ENCODE results near the gene EXOC3L4. TPM values are rescaled to one million over a fixed set of nuclear protein-coding genes. Genes with fewer than 3 reads are reported as not detected.

EXOC3L4 gene
- total RNA-seq, 1 donor from 2014 or later = 22.9 TPM

DNA sequence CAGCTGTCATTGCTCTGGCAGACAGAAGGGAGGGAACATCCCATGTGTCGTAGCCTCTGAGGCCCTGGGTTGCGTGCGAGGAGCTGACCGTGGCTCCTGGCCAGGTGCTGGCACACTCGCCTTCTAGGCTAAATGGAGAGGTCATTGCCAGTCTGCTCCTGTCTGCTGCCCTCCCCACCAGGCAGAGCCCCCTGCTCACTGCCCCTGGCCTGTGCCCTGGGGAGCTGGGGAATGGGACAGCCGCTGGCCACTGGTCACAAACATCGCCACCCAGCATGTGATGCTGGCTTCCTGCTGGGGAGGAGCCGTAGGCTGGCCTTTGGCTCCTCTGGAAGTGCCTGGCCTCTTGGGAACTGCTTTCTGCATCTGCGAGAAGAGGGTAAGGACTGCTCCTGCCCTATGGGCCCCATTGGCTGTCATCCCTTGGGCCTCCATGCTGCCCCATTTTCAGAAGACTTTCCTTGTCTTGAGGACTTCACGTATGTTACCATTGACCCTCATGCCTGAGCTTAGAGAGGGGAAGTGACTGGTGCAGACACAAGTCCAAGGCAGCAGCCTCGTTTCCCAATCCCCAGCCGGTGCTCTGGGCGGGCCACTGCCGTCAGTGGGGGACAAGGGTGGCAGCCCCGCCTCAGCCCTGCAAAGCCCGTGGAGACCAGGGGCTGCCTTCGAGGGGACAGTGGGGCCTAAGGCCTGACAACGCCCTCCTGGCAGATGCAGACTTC is 26.8 kb downstream of the EXOC3L4 start:
- DNase-seq (ENCODE audit: low spot score) = peak; percentile 63

DNA sequence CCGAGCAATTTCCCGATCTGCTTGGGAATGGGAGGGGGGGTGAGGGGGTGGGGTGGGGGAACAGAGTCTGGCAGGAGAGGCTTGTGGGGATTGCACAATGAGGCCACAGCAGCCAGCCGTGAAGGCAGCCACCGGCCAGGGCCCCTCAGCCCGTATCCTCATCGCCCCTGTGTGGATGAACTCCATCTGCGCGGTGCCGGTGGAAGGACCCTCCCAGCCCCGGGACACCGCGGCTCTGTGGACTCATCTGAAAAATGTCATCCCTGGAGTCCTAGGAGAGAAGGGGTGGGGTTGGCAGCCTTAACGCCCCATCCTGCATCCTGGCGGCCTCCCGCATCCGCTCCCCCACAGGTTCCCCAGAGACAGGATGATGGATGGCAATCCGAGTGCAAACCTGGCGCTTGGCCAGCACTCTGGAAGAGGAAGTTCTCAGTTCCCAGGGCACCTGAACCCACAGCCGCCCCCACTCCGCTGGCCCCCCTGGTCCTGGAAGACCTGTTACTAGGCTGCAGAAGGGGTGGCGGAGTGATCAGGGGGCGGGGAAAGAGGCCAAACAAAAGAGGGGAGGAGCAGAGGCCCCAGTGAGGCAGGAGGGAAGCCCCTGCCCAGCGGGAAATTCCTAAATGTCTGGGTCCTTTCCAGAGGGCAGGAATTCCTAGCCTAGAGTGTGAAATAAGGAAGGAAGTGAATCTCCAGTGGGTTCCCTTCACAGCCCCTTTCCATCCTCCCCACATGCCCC is 27.5 kb downstream of the EXOC3L4 start:
- DNase-seq (ENCODE audit: low spot score) = peak; percentile 87

DNA sequence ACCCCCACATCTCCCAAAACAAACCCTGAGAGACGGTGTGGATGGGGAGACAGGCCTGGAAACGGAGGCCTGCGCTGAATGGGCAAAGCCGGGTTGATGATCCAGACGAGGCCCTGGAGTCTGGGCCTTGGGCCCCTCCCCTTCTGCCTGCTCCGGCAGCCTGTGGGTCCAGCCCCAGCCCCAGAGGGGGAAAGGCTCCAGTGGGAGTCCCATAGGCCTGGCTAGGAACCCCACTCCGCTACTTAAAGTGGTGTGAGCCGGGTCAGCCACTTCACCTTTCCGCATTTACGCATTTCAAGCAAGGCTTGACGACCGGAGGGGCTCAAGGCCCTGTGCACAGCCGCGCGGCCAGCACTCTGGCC is 28.0 kb downstream of the EXOC3L4 start:
- DNase-seq (ENCODE audit: low spot score) = no peak

DNA sequence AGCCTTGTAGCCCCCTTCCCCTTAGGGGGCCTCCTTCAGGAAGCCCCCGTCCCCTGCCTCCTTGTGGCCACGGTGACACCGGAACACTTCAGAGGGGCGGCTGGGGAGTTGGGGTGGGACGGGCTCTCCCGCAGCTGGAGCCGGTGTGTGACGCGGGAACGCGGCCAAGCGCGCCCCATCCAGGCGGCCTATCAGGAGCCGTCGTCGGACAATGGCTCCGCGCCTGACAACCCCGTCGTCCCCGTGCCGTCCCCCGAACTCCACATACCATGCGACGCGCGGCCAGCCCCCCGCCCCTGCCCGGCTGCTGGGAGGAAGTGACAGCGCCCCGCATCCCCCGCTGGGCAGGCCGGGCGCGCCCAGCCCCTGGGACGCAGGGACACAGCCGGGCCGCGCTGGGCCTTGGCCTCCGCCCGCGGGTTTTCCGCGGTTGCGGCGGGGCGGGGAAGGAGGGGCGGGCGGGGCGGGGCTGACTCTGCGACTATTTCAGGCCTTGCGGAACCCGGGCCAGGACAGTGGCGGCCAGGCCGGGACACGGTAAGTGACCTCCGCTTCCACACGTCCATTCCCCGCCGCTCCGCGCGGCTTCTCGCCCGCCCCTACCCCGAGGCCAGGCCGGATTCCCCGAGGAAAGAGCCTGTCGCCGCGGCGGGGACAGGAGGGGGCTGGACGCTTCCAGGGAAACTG is 28.6 kb downstream of the EXOC3L4 start, which contains the start of gene TNFAIP2:
TNFAIP2 (plus strand) TSS at position 515 of the 687 bp plus-strand sequence. CDS start 2,997 bp downstream, outside the sequence.
- DNase-seq (ENCODE audit: low spot score) = peak; percentile 54

DNA sequence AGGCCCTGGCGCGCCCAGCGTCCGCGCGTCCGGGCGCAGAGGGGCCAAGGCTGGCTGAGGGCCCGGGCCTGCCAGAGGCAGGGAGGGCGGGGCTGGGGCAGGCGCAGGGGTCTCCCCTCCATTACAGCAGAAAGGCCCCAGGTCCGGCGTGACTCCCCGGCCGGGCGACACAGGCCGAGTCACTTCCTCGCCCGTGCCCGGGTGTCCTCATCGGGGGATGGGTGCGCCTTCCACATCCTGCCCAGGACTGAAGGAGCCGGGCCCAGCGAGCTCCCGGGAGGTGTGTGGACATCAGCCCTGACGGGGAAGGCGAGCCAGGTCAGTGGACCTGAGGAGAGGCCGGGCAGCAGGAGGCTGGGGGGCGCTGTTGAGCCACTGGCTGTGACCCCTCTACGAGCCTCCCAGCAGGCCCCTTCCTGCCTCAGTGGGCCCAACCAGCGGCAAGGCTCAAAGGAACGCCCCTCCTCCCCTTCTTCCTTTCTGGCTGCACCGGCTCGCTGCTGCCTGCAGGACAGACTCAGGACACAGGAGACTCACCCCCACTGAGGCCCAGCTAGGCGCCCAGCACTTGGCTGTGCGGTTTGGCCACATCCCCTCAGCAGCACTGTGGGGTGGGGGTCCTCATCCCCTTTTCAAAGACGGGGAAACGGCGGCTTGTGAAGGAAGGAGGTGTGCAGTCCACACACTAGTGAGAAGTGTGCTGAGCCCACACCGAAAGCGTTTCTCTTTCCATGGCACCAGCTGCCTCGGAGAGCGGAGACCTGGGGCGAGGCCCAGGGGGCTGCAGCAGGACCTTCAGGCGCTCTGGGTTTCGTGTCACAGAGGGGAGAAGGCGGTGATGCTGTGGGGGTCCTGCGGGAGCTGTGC is 29.3 kb downstream of the EXOC3L4 start:
- no peak for DNase-seq (ENCODE audit: low spot score)

DNA sequence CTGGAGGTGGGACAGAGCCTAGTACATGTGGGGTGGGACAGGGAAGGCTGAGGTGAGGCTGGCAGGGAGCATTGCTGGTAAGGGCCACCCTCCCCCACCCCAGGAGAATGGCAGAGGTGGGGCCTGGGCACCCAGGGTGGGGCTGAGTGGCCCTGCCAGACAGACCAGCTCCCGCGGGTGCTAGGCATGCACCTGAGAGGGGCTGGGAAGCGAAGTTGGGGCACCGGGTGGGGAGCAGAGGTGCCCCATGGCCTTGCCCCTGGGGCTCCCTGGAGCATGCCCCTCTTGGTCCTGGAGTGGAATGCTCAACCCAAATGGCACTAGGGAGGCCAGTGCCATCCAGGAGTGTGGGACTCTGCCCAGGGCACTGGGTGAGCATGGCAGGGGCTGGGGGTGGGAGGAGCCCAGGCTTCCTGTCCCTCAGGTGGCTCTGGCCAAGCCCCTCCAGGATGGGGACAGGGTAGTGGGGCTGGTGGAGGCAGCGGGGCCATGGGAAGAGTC is 30.0 kb downstream of the EXOC3L4 start:
- DNase-seq (ENCODE audit: low spot score) = no peak

DNA sequence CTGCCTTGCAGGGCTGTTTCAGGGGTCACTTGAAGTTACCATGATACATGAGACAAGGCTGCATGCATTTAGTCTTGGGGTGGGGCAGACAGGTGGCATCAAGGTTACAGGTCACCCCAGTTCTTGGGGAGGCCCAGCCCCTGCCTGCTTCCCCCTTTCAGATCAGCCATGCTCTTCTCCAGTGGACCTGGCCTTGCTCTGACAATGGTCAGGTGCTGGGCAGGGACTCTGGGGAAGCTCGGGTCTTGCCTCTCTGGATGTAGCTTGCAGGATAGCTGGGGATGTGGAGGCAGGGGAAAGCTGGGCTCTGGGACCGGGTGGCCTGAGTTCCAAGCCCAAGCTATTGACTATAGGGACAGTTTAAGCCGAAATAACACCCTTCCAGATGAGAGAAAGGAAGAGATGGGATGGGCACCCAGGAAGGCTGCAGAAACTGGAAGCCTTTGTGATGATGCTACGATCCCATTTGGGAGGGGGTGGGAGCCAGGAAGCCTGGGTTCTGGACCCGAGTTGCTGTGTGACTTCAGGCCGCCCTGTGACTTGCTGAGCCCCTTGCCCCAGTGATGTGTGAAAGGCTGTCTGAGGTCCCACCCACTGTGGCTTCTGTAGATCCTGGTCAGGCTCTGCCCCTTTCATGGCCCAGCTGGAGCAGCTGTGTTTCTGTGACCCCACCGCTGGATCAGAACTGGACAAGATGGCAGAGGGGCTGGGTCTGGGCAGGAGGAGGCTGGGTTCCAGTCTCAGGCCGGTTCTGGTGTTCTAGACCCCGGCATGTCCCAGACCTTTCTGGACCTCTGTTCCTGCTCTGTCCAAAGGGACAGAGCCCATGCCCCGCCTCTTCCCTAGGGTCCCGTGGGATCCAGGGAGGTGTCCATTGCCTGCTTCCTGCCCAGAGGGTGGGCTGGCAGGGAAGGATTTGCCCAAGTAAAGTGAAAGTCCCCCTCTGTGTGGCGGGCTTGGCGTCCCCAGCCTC is 30.9 kb downstream of the EXOC3L4 start:
- DNase-seq (ENCODE audit: low spot score) = no peak

DNA sequence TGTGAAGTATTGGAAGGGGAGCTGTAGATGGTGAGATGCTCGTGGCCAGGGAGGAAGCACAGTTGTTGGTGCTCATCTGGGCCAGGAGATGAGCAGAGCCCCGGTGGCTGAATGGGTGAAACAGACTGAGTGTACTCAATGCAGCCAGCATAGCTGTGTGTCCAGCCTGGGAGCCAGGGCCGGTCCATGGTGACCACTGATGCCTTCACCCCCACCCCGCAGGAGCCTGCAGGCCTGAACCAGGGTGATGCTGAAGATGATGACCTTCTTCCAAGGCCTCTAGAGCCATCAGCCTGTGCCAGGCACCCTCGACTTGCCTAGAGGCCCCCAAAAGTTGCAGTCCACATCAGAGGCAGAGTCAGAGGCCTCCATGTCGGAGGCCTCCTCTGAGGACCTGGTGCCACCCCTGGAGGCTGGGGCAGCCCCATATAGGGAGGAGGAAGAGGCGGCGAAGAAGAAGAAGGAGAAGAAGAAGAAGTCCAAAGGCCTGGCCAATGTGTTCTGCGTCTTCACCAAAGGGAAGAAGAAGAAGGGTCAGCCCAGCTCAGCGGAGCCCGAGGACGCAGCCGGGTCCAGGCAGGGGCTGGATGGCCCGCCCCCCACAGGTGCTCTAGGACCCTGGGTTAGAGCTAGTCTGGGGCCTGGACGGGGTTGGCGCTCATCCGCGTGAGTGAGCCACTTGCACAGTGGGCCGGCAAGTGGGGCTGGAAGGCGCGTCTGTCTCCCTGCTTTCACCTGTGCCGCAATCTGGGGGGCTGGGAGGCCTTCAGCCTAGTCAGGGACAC is 31.8 kb downstream of the EXOC3L4 start:
- no peak for DNase-seq (ENCODE audit: low spot score)

DNA sequence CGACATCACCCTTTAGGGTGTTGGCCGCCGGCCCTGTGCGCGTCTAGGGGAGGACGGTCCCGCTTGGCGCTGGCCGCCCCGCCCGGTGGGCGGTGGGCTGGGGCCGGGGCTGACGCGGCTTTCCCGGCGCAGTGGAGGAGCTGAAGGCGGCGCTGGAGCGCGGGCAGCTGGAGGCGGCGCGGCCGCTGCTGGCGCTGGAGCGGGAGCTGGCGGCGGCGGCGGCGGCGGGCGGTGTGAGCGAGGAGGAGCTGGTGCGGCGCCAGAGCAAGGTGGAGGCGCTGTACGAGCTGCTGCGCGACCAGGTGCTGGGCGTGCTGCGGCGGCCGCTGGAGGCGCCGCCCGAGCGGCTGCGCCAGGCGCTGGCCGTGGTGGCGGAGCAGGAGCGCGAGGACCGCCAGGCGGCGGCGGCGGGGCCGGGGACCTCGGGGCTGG is 32.4 kb downstream of the EXOC3L4 start:
- peak; percentile 63 for DNase-seq (ENCODE audit: low spot score)

DNA sequence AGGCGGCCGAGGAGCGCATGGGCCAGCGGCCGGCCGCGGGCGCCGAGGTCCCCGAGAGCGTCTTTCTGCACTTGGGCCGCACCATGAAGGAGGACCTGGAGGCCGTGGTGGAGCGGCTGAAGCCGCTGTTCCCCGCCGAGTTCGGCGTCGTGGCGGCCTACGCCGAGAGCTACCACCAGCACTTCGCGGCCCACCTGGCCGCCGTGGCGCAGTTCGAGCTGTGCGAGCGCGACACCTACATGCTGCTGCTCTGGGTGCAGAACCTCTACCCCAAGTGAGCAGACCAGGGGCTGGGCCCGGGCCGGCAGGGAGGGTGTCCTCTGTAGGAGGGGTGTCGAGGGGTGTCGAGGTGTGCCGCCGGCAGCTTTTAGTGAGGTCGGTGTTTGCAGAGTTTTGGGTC is 32.8 kb downstream of the EXOC3L4 start:
- DNase-seq (ENCODE audit: low spot score) = no peak

DNA sequence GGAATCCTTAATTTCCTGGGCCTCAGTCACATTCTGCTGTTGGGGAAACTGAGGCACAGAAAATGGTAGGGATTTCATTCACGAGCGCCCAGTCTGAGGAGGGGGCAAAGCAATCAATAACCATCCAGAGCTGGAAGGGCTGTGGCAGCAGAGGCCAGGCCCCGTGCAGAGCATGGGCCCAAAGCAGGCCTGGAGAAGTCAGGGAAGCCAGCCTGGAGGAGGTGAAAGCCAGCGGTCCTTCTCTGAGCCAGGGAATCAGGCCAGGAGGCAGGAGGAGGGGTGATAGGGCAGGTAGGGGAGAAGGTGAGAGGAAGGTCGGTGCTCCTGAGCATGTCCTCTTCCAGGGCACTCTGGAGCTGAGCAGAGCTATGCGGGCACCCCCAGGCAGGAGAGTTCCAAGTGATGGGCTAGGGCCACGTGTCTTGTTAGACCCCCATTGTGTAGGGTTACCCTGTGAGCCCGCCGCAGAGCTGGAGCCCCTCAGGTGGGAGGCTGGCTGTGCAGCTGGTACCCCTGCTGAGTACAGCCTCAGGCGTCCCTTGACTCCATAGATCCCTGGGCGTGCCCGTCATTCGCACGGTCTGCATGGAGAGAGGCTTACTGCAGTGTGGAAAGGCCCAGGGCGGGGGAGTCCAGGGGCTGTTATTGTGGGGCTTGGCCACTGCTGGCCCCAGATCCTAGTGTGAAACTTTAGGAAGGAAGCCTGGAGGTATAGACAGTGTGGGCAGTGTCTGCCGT is 33.5 kb downstream of the EXOC3L4 start:
- no peak for DNase-seq (ENCODE audit: low spot score)

DNA sequence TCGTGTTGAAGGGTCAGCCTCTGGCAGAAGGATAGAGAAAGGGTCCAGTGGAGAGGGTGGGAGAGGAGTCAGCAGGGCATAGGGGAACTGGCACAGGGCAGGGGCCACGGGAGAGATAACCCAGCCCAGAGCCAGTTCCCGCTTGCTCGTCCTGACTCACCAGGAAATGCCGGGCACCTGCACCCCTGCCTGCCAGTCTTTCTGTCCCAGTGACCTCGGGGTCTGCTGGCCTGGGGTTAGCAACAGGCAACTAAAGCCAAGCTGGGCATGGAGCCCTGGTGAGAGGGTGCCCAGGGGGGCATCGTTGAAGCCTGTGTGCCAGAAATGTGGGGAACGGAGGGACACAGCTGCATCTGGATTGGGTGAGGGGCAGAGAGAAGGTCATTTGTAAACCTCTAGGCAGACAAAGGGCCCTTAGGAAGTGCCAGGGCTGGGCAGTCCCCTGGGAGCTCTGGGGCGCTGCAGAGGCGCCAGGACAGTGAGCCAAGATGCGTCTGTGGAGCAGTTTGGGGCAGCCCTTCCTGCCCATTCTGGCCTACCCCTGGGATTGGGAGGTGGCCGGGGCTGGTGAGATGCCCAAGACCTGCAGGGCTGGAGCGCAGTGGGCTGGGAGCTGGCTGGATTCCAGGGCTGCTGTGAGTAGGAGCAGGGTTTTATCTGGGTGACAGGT is 34.2 kb downstream of the EXOC3L4 start:
- no peak for DNase-seq (ENCODE audit: low spot score)

DNA sequence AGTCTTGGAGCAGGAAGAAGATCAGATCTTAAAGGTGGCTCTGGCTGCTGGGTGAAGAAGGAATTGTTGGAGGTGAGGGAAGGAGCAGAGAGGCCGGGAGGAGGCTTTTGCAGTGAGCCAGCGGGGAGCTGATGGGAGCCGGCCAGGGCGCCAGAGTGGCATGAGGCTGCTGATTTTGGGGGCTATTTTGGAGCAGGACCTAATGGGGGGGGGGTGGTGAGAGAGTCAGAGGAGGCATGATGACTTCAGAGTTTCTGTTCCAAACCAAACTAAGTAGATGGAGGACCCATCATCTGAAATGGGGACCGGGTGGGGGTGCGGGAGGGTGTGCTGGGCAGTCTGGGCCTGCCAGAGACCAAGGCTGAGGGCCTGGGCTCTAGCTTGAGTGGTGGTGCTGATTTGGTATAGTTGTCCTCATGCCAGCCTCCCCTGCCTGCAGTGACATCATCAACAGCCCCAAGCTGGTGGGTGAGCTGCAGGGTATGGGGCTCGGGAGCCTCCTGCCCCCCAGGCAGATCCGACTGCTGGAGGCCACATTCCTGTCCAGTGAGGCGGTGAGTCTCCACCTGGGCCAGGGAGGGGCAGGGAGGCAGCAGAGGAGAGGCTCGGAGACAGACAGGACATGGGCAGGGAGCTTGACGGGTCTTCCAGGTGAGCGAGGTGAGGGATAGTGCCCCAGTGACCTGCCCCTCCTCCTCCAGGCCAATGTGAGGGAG is 34.9 kb downstream of the EXOC3L4 start:
- no peak for DNase-seq (ENCODE audit: low spot score)

DNA sequence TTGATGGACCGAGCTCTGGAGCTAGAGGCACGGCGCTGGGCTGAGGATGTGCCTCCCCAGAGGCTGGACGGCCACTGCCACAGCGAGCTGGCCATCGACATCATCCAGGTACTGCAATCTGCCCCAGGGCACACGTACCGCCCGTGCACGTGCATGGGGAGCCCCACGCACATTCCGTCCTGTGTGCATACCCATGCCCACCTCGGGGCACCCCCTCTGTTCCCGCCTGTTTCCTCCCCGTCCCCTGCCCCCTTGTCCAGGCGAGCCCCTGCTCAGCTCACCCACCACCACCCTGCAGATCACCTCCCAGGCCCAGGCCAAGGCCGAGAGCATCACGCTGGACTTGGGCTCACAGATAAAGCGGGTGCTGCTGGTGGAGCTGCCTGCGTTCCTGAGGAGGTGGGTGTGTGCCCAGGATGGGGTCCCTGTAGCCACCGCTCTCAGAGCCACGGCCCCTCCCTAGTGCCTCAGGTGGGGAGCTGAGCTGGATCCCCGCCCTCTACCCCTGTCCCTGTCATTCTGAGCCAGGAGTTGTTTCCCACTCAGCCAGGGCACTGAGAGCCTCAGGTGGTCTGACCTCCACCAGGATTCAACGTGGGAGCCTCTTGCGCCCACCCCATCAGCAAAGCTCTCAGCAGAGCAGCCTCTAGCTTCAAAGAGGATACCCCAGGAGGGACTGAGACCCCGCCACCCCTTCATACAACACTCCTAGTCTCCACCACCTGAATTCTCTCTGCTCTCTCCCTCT is 35.7 kb downstream of the EXOC3L4 start:
- DNase-seq (ENCODE audit: low spot score) = no peak

DNA sequence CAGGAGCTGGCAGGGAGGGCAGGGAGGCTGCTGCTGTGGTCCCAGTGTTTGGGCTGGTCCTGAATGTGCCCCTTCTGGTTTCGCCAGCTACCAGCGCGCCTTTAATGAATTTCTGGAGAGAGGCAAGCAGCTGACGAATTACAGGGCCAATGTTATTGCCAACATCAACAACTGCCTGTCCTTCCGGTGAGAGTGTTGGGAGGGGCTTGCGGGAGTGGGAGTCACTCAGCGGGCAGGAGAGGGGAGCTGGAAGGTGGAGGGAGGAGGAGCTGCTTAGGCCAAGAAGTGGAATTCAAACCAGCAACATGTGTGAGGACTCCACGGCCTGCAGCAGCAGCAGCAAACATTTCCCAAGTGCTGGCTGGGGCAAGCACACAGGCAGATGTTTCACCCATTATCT is 36.4 kb downstream of the EXOC3L4 start:
- peak; percentile 59 for DNase-seq (ENCODE audit: low spot score)

DNA sequence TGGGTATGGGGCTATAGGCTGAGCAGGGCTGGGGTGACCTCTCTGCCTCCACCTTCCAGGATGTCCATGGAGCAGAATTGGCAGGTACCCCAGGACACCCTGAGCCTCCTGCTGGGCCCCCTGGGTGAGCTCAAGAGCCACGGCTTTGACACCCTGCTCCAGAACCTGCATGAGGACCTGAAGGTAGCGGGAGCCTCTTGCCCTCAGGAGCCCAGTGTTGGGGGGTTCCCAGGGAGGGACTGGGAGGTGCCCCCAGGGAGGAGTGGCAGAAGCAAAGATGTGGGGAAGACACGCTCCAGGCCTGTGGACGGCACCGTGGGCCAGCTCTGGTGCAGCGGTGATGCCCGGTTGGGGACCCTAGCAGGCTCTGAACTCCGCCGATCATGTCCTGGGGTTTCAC is 37.1 kb downstream of the EXOC3L4 start:
- no peak for DNase-seq (ENCODE audit: low spot score)

All from mucosa of gallbladder (tissue), 1 donor.